ENCODE results near the gene RASGRP3.

RASGRP3 gene

GRCh38 chr2:33573657-33574056, 97.2 kb downstream of the RASGRP3 start:
- no peak overlapping the region for H3K27ac ChIP-seq (ENCODE audit: poor library complexity, severe bottlenecking)
- TF ChIP-seq CTCF (IDR thresholded peaks at IDR 0.05; ENCODE audit: poor library complexity, severe bottlenecking): no peak
- ATAC-seq (ENCODE audit: low read depth): no peak
- DNase-seq (ENCODE audit: low spot score): no peak
- H3K36me3 ChIP-seq (ENCODE audit: low read depth): no peaks in the 10 kb centered on the region
- H3K4me1 ChIP-seq (ENCODE audit: insufficient read depth, poor library complexity, severe bottlenecking): no peaks in the 10 kb centered on the region
- H3K4me3 ChIP-seq (ENCODE audit: severe bottlenecking): no peak overlapping the region
- H3K27me3 ChIP-seq (ENCODE audit: insufficient read depth, poor library complexity, severe bottlenecking): no peaks in the 10 kb centered on the region
- H3K9me3 ChIP-seq (ENCODE audit: severe bottlenecking): no peaks in the 10 kb centered on the region

GRCh38 chr2:33577084-33577483, 100.6 kb downstream of the RASGRP3 start:
- H3K4me3 ChIP-seq (ENCODE audit: severe bottlenecking): no peak overlapping the region
- peaks cover 9% of the 10 kb centered on the region; the same call in 1 of the 2 replicates for H3K36me3 ChIP-seq (ENCODE audit: low read depth)
- H3K9me3 ChIP-seq (ENCODE audit: severe bottlenecking): no peaks in the 10 kb centered on the region
- ATAC-seq (ENCODE audit: low read depth) (no peak), DNase-seq (ENCODE audit: low spot score) (no peak)
- no peaks in the 10 kb centered on the region for H3K27me3 ChIP-seq (ENCODE audit: insufficient read depth, poor library complexity, severe bottlenecking)
- H3K27ac ChIP-seq (ENCODE audit: poor library complexity, severe bottlenecking): no peak overlapping the region
- TF ChIP-seq CTCF (IDR thresholded peaks at IDR 0.05; ENCODE audit: poor library complexity, severe bottlenecking): no peak
- H3K4me1 ChIP-seq (ENCODE audit: insufficient read depth, poor library complexity, severe bottlenecking): no peaks in the 10 kb centered on the region

- Histone ChIP-seq H3K4me1 (ENCODE audit: insufficient read depth, poor library complexity, severe bottlenecking) (no peaks in the 10 kb centered on the region), H3K36me3 (ENCODE audit: low read depth) (peaks cover 15% of the 10 kb centered on the region), H3K4me3 (ENCODE audit: severe bottlenecking) (no peak overlapping the region), H3K27me3 (ENCODE audit: insufficient read depth, poor library complexity, severe bottlenecking) (no peaks in the 10 kb centered on the region), H3K9me3 (ENCODE audit: severe bottlenecking) (no peaks in the 10 kb centered on the region), H3K27ac (ENCODE audit: poor library complexity, severe bottlenecking) (no peak overlapping the region)
- TF ChIP-seq CTCF (IDR thresholded peaks at IDR 0.05; ENCODE audit: poor library complexity, severe bottlenecking): no peak
- 0 out of 3 replicates have a peak, but pooled peaks have one; percentile 19 for ATAC-seq (ENCODE audit: low read depth)
- DNase-seq (ENCODE audit: low spot score): no peak
Measured at GRCh38 chr2:33577668-33578067, 101.2 kb downstream of the RASGRP3 start.

GRCh38 chr2:33579227-33579626, 102.8 kb downstream of the RASGRP3 start:
- H3K4me3 ChIP-seq (ENCODE audit: severe bottlenecking): no peak overlapping the region
- no peaks in the 10 kb centered on the region for H3K27me3 ChIP-seq (ENCODE audit: insufficient read depth, poor library complexity, severe bottlenecking)
- DNase-seq (ENCODE audit: low spot score) (no peak), ATAC-seq (ENCODE audit: low read depth) (no peak)
- no peaks in the 10 kb centered on the region for H3K4me1 ChIP-seq (ENCODE audit: insufficient read depth, poor library complexity, severe bottlenecking)
- H3K36me3 ChIP-seq (ENCODE audit: low read depth): peaks cover 25% of the 10 kb centered on the region
- H3K9me3 ChIP-seq (ENCODE audit: severe bottlenecking): no peaks in the 10 kb centered on the region
- no peak for TF ChIP-seq CTCF (IDR thresholded peaks at IDR 0.05; ENCODE audit: poor library complexity, severe bottlenecking)
- H3K27ac ChIP-seq (ENCODE audit: poor library complexity, severe bottlenecking): no peak overlapping the region

GRCh38 chr2:33581872-33582271, 105.4 kb downstream of the RASGRP3 start:
- Histone ChIP-seq H3K4me3 (ENCODE audit: severe bottlenecking) (no peak overlapping the region), H3K27me3 (ENCODE audit: insufficient read depth, poor library complexity, severe bottlenecking) (no peaks in the 10 kb centered on the region), H3K27ac (ENCODE audit: poor library complexity, severe bottlenecking) (no peak overlapping the region), H3K4me1 (ENCODE audit: insufficient read depth, poor library complexity, severe bottlenecking) (no peaks in the 10 kb centered on the region), H3K36me3 (ENCODE audit: low read depth) (peaks cover 50% of the 10 kb centered on the region), H3K9me3 (ENCODE audit: severe bottlenecking) (no peaks in the 10 kb centered on the region)
- TF ChIP-seq CTCF (IDR thresholded peaks at IDR 0.05; ENCODE audit: poor library complexity, severe bottlenecking): no peak
- ATAC-seq (ENCODE audit: low read depth) (no peak), DNase-seq (ENCODE audit: low spot score) (no peak)
